ENCODE data around the gene ANK3.

The ANK3 gene

GRCh38 chr10:60230892-60231291, 158.8 kb downstream of the ANK3 start:
- TF ChIP-seq GATA3 (IDR thresholded peaks at IDR 0.05; ENCODE audit: low read depth, low read length), result no peak
- TF ChIP-seq GATA2 (IDR thresholded peaks at IDR 0.05; ENCODE audit: low read depth, low read length), result no peak

GRCh38 chr10:60224066-60224705, 165.5 kb downstream of the ANK3 start:
- TF ChIP-seq GATA2 (IDR thresholded peaks at IDR 0.05; ENCODE audit: low read depth, low read length), result peak; percentile 47
- TF ChIP-seq GATA3 (IDR thresholded peaks at IDR 0.05; ENCODE audit: low read depth, low read length), result no peak; the same call in 1 of the 2 replicates

GRCh38 chr10:60222047-60222446, 167.6 kb downstream of the ANK3 start:
- TF ChIP-seq GATA3 (IDR thresholded peaks at IDR 0.05; ENCODE audit: low read depth, low read length) (no peak), GATA2 (IDR thresholded peaks at IDR 0.05; ENCODE audit: low read depth, low read length) (no peak)

GRCh38 chr10:60212195-60212594, 177.5 kb downstream of the ANK3 start:
- TF ChIP-seq GATA3 (IDR thresholded peaks at IDR 0.05; ENCODE audit: low read depth, low read length), result no peak
- no peak for TF ChIP-seq GATA2 (IDR thresholded peaks at IDR 0.05; ENCODE audit: low read depth, low read length)

GRCh38 chr10:60209874-60210570, 179.7 kb downstream of the ANK3 start:
- TF ChIP-seq GATA3 (IDR thresholded peaks at IDR 0.05; ENCODE audit: low read depth, low read length) (no peak), GATA2 (IDR thresholded peaks at IDR 0.05; ENCODE audit: low read depth, low read length) (no peak)

GRCh38 chr10:60208676-60209269, 180.9 kb downstream of the ANK3 start:
- TF ChIP-seq GATA3 (IDR thresholded peaks at IDR 0.05; ENCODE audit: low read depth, low read length) (no peak), GATA2 (IDR thresholded peaks at IDR 0.05; ENCODE audit: low read depth, low read length) (no peak)

- TF ChIP-seq GATA2 (IDR thresholded peaks at IDR 0.05; ENCODE audit: low read depth, low read length) (no peak), GATA3 (IDR thresholded peaks at IDR 0.05; ENCODE audit: low read depth, low read length) (no peak)
Observed at GRCh38 chr10:60207894-60208293, 181.8 kb downstream of the ANK3 start.

GRCh38 chr10:60206735-60207134, 182.9 kb downstream of the ANK3 start:
- TF ChIP-seq GATA2 (IDR thresholded peaks at IDR 0.05; ENCODE audit: low read depth, low read length) (no peak), GATA3 (IDR thresholded peaks at IDR 0.05; ENCODE audit: low read depth, low read length) (no peak)

- no peak for TF ChIP-seq GATA2 (IDR thresholded peaks at IDR 0.05; ENCODE audit: low read depth, low read length)
- TF ChIP-seq GATA3 (IDR thresholded peaks at IDR 0.05; ENCODE audit: low read depth, low read length), result no peak
Observed at GRCh38 chr10:60205741-60206140, 183.9 kb downstream of the ANK3 start.

GRCh38 chr10:60203993-60204618, 185.6 kb downstream of the ANK3 start:
- no peak for TF ChIP-seq GATA2 (IDR thresholded peaks at IDR 0.05; ENCODE audit: low read depth, low read length)

GRCh38 chr10:60200682-60201053, 189.0 kb downstream of the ANK3 start:
- TF ChIP-seq GATA3 (IDR thresholded peaks at IDR 0.05; ENCODE audit: low read depth, low read length) (peak; percentile 95), GATA2 (IDR thresholded peaks at IDR 0.05; ENCODE audit: low read depth, low read length) (peak; percentile 93)

- TF ChIP-seq GATA2 (IDR thresholded peaks at IDR 0.05; ENCODE audit: low read depth, low read length), result no peak
- no peak for TF ChIP-seq GATA3 (IDR thresholded peaks at IDR 0.05; ENCODE audit: low read depth, low read length)
Observed at GRCh38 chr10:60200012-60200681, 189.5 kb downstream of the ANK3 start.

GRCh38 chr10:60197206-60197605, 192.5 kb downstream of the ANK3 start:
- TF ChIP-seq GATA3 (IDR thresholded peaks at IDR 0.05; ENCODE audit: low read depth, low read length) (no peak), GATA2 (IDR thresholded peaks at IDR 0.05; ENCODE audit: low read depth, low read length) (no peak)

- TF ChIP-seq GATA2 (IDR thresholded peaks at IDR 0.05; ENCODE audit: low read depth, low read length), result no peak
- no peak for TF ChIP-seq GATA3 (IDR thresholded peaks at IDR 0.05; ENCODE audit: low read depth, low read length)
Observed at GRCh38 chr10:60194421-60194820, 195.3 kb downstream of the ANK3 start.
